Right cardiac atrium (tissue), 5 donors: ENCODE data around the gene NFE2L1. TPM values are rescaled to one million over a fixed set of nuclear protein-coding genes. Genes with fewer than 3 reads are reported as not detected.

Source experiments
- ATAC-seq, 2 donors: fragments of 200-7000 bp; cut with Tn5 transposase; one replicate each; pipeline versions ENCODE4 v1.8.0 to v1.9.1; 2020; ENCODE audit warnings: moderate library complexity in 2 of 2, mild to moderate bottlenecking in 1 of 2
- DNase-seq, 3 donors: peaks; one replicate each; pipeline ENCODE4 v3.0.0-alpha.2; 2020
- H3K27ac ChIP-seq: one replicate; pipeline ENCODE4 v1.5.1; 2013; ENCODE audit warnings: mild to moderate bottlenecking, low read length, control low read depth, moderate library complexity
- H3K27me3 ChIP-seq: one replicate; pipeline ENCODE4 v1.6.1; 2013; ENCODE audit not compliant: control insufficient read depth, insufficient read depth
- H3K4me1 ChIP-seq: one replicate; pipeline ENCODE4 v1.6.1; 2013; ENCODE audit warnings: low read length; ENCODE audit not compliant: control insufficient read depth, insufficient read depth
- H3K4me3 ChIP-seq: one replicate; pipeline ENCODE4 v1.5.1; 2013; ENCODE audit warnings: low read length, control low read depth
- H3K9me3 ChIP-seq: one replicate; pipeline ENCODE4 v1.6.1; 2013; ENCODE audit warnings: low read length; ENCODE audit not compliant: control insufficient read depth
- WGBS: extraction: QIAGEN DNeasy Blood & Tissue Kit; methylation state at CpG from one replicate; pipeline ENCODE4 v1.1.7; 2013; 5-methylcytosine and 5-hydroxymethylcytosine counted together
- intact Hi-C, 4 donors: fragments of 100-400 bp; cut with DNase I; formaldehyde crosslinking; loops; one replicate each; pipeline versions ENCODE4 v1.11.0 to v1.14.0; 2022 to 2023
- polyA plus RNA-seq: library from polyadenylated mRNA; stranded (reverse); fragments of 200-250 nt; gene quantifications from one replicate; pipeline ENCODE4 v1.2.3, GENCODE V29; 2013
- total RNA-seq, 4 donors: library from RNA; stranded (reverse); fragmentation: NEBNext Ultra II Directional; extraction: Animal tissue kit (Norgen Biotek cat#: 25700); gene quantifications; one replicate each; pipeline ENCODE4 v1.2.1, GENCODE V29; 2021
- donor health status: healthy with polysubstance abuse.
- donor health status: DM: no; HTN: yes; CAD: no.
- donor health status: DM: no; HTN: no; CAD: no.
- donor health status: DM: no; HTN: yes; CAD: no; lungs with severe emphysema.
- donor health status: DM: yes; HTN: yes; CAD: no.

NFE2L1 gene
- total and polyA plus RNA-seq, 5 donors, result 603 to 811 (median 768) TPM

GRCh38 chr17:48048384-48049126 lies 396 bp downstream of the NFE2L1 start:
- WGBS, result under 1% methylated on average over 53 of the region's 53 CpGs
- H3K27ac ChIP-seq, result peak overlapping the region; percentile 100
- H3K4me1 ChIP-seq, result peaks cover 23% of the 10 kb centered on the region
- intact Hi-C loops, result no loop called here
- DNase-seq, result peak; percentile 93 to 97 (median 97)
- peak overlapping the region; percentile 71 for H3K4me3 ChIP-seq
- peak; percentile 85 to 87 for ATAC-seq
- no peaks in the 10 kb centered on the region for H3K27me3 ChIP-seq
- no peaks in the 10 kb centered on the region for H3K9me3 ChIP-seq

DNA sequence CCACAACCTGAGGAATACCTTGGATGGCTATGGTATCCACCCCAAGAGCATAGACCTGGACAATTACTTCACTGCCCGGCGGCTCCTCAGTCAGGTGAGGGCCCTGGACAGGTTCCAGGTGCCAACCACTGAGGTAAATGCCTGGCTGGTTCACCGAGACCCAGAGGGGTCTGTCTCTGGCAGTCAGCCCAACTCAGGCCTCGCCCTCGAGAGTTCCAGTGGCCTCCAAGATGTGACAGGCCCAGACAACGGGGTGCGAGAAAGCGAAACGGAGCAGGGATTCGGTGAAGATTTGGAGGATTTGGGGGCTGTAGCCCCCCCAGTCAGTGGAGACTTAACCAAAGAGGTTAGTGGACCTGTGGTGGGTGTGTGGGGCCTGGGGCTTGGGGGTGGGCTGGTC lies 3.1 kb downstream of the NFE2L1 start:
- intact Hi-C loops, result no loop called here
- DNase-seq, result peak in 2 of 3 donors; percentile 69 to 75
- peak overlapping the region; percentile 90 for H3K27ac ChIP-seq
- H3K4me1 ChIP-seq, result peaks cover 25% of the 10 kb centered on the region
- peak overlapping the region; percentile 71 for H3K4me3 ChIP-seq
- WGBS, result 43% methylated on average over 10 of the region's 10 CpGs
- no peak for ATAC-seq
- H3K9me3 ChIP-seq, result no peaks in the 10 kb centered on the region
- H3K27me3 ChIP-seq, result no peaks in the 10 kb centered on the region

DNA sequence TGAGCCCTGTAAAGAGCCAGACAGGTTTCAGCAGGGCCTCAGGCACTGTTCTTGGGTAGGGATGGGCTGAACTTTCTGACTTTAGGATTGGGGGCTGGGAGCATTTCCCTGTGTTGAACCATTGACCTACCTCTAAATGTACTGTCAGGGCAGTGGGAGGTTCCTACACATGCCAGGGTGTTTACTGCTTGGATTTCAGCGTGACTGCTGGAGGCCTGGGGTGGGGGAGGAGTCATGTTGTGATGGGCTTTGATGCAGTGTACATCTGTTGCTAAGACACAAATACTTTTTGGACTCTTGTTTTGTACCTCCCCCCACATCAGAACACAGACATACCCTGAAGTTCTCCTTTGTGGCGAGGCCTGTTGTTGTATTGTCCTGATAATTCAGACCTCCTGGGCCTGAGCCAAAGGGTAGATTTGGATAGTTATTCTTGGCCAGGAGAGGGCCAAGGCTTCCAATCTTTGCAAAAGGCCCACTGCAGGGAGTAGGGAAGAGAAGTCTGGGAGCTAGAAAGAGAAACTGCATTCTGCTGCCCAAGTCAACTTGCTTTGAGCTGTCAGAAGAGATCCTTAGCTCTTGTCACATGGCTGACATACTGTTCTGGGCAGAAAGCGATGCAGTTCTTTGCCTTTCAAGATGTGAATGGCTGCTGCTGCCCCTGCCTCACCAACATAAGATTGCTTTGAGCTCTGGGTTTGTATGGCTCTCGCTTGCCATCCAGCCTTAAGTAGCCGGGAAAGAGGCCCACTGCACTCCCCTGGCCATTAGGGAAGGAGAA lies 3.7 kb downstream of the NFE2L1 start:
- intact Hi-C loops, result no loop called here
- peak; percentile 71 to 84 (median 77) for DNase-seq
- ATAC-seq, result peak; percentile 30 to 32
- Histone ChIP-seq H3K27ac (peak overlapping the region; percentile 90), H3K4me1 (peaks cover 27% of the 10 kb centered on the region), H3K9me3 (no peaks in the 10 kb centered on the region), H3K27me3 (no peaks in the 10 kb centered on the region), H3K4me3 (peak overlapping the region; percentile 71)
- 17% methylated on average over 5 of the region's 5 CpGs for WGBS

DNA sequence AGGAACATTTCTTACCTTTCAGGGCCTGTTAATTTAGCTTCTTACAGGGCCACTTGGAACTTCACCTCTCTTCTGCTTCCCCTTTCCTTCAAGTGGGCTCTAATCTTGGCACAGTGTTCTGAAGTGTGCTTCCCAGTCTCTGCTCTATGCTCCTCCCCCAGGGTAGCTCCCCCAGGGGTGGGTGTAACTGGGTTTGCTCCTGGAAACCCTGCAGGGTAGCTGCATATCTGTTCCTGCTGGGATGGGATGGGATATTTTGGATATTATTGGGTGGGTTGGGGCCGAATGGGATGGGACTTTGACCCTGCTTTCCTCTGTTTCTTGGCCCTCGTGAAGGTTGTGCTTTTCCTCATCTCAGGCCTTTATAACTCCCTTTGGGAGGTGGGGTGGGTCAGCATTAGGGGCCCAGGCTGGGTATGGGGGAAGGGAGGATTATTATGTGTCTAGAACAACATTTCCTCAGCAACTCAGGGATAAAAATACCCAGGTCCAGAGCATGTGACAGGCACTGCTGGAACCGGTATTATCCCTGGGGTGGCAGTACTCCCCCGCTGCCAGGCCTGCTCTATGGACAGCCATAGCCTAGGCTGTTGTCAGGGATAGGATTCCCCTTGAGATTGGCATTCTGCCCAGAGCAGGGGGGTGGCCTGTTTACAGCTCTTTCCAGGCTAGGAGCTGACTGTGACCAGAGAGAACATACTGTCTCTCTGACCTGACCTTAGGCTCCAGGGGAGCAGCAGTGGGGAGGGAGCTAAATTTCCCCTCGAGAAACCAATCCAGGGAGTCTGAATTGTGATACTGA lies 5.0 kb downstream of the NFE2L1 start:
- peak overlapping the region; percentile 60 for H3K4me3 ChIP-seq
- 10% methylated on average over 5 of the region's 5 CpGs for WGBS
- no peaks in the 10 kb centered on the region for H3K9me3 ChIP-seq
- H3K27me3 ChIP-seq, result no peaks in the 10 kb centered on the region
- H3K4me1 ChIP-seq, result peaks cover 29% of the 10 kb centered on the region
- ATAC-seq (peak; percentile 34 to 54), DNase-seq (peak; percentile 81 to 91 (median 91))
- H3K27ac ChIP-seq, result peak overlapping the region; percentile 90
- intact Hi-C loops, result no loop called here

GRCh38 chr17:48053758-48054237 lies 5.6 kb downstream of the NFE2L1 start:
- peak in 1 of 3 donors; percentile 42 for DNase-seq
- Histone ChIP-seq H3K9me3 (no peaks in the 10 kb centered on the region), H3K4me3 (peak overlapping the region; percentile 35), H3K4me1 (peaks cover 31% of the 10 kb centered on the region), H3K27me3 (no peaks in the 10 kb centered on the region), H3K27ac (peak overlapping the region; percentile 88)
- no peak for ATAC-seq
- intact Hi-C loops, result no loop called here
- 16% methylated on average over 6 of the region's 6 CpGs for WGBS

GRCh38 chr17:48054238-48055185 lies 6.4 kb downstream of the NFE2L1 start:
- 20% methylated on average over 34 of the region's 34 CpGs for WGBS
- Histone ChIP-seq H3K4me3 (peak overlapping the region; percentile 35), H3K27ac (peak overlapping the region; percentile 88), H3K4me1 (peaks cover 31% of the 10 kb centered on the region), H3K9me3 (no peaks in the 10 kb centered on the region), H3K27me3 (no peaks in the 10 kb centered on the region)
- intact Hi-C loops, result no loop called here
- DNase-seq (peak; percentile 67 to 89 (median 86)), ATAC-seq (peak; percentile 19 to 45)

DNA sequence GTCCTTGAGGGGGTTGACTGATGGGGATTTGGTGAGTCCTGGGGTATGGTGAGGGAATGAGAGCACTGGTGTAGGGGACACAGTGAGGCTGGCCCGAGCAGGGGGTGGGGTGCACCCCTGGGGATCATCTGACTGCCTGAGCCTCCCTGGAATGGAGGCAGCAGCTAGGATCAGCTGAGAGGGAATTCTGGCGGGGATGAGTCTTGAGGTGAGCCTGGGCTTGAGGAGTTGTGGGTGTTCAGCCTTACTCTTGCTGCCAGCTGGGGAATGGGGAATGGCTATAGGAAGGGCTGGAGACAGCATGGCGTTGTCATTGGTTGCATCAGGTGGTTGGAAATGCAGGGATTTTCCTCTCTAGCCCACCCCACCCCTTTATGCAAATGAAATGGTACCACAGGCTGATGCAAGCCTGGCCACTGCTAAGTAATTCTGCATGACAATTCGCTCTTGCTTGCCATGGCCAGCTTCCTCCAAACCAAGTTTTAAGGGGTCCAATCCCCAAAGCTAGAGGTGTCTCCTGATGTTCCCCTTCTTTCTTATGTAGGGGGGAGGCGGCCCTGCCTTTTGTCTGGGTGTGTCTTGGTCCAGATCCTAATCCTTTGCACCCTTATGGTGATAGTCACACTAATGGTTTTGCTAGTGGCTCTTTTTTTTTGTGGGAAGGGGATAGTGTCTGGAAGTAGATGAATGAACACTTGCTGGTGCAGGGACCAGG lies 7.5 kb downstream of the NFE2L1 start:
- H3K27me3 ChIP-seq, result no peaks in the 10 kb centered on the region
- intact Hi-C loops, result no loop called here
- peaks cover 32% of the 10 kb centered on the region for H3K4me1 ChIP-seq
- H3K9me3 ChIP-seq, result no peaks in the 10 kb centered on the region
- DNase-seq (peak in 1 of 3 donors; percentile 35), ATAC-seq (no peak)
- H3K4me3 ChIP-seq, result no peak overlapping the region
- H3K27ac ChIP-seq, result no peak overlapping the region
- 83% methylated on average over 5 of the region's 5 CpGs for WGBS

DNA sequence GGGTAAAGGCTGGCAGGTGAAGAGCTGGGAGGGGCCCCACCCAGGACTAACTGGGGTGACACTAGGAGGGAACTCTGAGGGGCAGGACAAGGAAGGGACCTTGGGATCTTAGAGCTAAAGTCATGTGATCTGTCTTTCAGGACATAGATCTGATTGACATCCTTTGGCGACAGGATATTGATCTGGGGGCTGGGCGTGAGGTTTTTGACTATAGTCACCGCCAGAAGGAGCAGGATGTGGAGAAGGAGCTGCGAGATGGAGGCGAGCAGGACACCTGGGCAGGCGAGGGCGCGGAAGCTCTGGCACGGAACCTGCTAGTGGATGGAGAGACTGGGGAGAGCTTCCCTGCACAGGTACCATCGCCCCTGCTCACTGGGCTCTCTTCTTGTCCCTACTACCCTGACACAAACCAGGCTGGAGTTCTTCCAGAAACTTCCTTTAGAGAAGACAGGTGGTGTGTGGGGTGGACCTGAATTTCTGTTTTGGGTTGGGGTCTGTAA lies 8.1 kb downstream of the NFE2L1 start:
- intact Hi-C loops, result no loop called here
- H3K27me3 ChIP-seq, result no peaks in the 10 kb centered on the region
- DNase-seq (peak in 1 of 3 donors; percentile 40), ATAC-seq (no peak)
- H3K27ac ChIP-seq, result no peak overlapping the region
- H3K9me3 ChIP-seq, result no peaks in the 10 kb centered on the region
- H3K4me1 ChIP-seq, result peaks cover 27% of the 10 kb centered on the region
- 89% methylated on average over 10 of the region's 10 CpGs for WGBS
- no peak overlapping the region for H3K4me3 ChIP-seq

DNA sequence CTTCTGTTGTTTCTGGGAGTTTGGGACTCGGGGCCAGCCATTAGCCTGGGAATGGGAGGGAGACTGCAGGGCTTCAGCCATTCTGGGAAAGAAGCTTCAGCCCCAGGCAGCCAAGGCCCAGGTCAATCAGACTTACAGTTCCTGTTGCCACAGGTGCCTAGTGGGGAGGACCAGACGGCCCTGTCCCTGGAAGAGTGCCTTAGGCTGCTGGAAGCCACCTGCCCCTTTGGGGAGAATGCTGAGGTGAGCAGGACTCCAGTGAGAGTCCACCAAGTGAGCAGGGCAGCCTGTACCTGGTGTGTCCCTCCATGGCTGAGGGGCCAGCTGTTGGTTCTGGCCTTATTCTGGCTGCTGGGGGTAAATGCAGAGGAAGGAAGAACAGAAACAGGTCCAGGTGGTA lies 8.7 kb downstream of the NFE2L1 start:
- Histone ChIP-seq H3K9me3 (no peaks in the 10 kb centered on the region), H3K27ac (peak overlapping the region; percentile 40), H3K4me3 (no peak overlapping the region), H3K27me3 (no peaks in the 10 kb centered on the region), H3K4me1 (peaks cover 24% of the 10 kb centered on the region)
- ATAC-seq (no peak), DNase-seq (no peak)
- 69% methylated on average over 2 of the region's 2 CpGs for WGBS
- intact Hi-C loops, result no loop called here
